Measurements from ENCODE around the gene TMPRSS6.

The TMPRSS6 gene

GRCh38 chr22:37070744-37071143 is 38.8 kb downstream of the TMPRSS6 start:
- Histone ChIP-seq H3K36me3 (replicated peaks; ENCODE audit: low read depth, low read length) (peaks cover 83% of the 10 kb centered on the region), H4K20me1 (ENCODE audit: insufficient read depth, low read length) (peaks cover 12% of the 10 kb centered on the region), H3K4me1 (ENCODE audit: low read length) (no peaks in the 10 kb centered on the region), H3K9me3 (ENCODE audit: insufficient read depth, low read length) (no peaks in the 10 kb centered on the region), H3K79me2 (ENCODE audit: low read length) (no peaks in the 10 kb centered on the region), H3K4me3 (ENCODE audit: low read length) (no peak overlapping the region), H2AFZ (ENCODE audit: low read depth, low read length) (no peak overlapping the region), H3K9ac (ENCODE audit: low read length) (no peak overlapping the region), H3K27ac (ENCODE audit: low read length) (no peak overlapping the region), H3K4me2 (ENCODE audit: low read length) (no peak overlapping the region), H3K27me3 (ENCODE audit: low read depth, low read length) (no peaks in the 10 kb centered on the region)
- TF ChIP-seq CTCF (IDR thresholded peaks at IDR 0.05; ENCODE audit: low read depth, low read length) (no peak), EZH2phosphoT487 (IDR thresholded peaks at IDR 0.05; ENCODE audit: low read depth) (no peak)

GRCh38 chr22:37070334-37070733 is 39.2 kb downstream of the TMPRSS6 start:
- Histone ChIP-seq H3K4me1 (ENCODE audit: low read length) (no peaks in the 10 kb centered on the region), H4K20me1 (ENCODE audit: insufficient read depth, low read length) (peaks cover 12% of the 10 kb centered on the region), H3K4me2 (ENCODE audit: low read length) (no peak overlapping the region), H3K27ac (ENCODE audit: low read length) (no peak overlapping the region), H3K9ac (ENCODE audit: low read length) (no peak overlapping the region), H3K79me2 (ENCODE audit: low read length) (no peaks in the 10 kb centered on the region), H3K4me3 (ENCODE audit: low read length) (no peak overlapping the region), H3K9me3 (ENCODE audit: insufficient read depth, low read length) (no peaks in the 10 kb centered on the region), H3K36me3 (replicated peaks; ENCODE audit: low read depth, low read length) (peaks cover 87% of the 10 kb centered on the region), H3K27me3 (ENCODE audit: low read depth, low read length) (no peaks in the 10 kb centered on the region), H2AFZ (ENCODE audit: low read depth, low read length) (no peak overlapping the region)
- TF ChIP-seq CTCF (IDR thresholded peaks at IDR 0.05; ENCODE audit: low read depth, low read length) (no peak), EZH2phosphoT487 (IDR thresholded peaks at IDR 0.05; ENCODE audit: low read depth) (no peak)

- H3K27me3 ChIP-seq (ENCODE audit: low read depth, low read length) = no peaks in the 10 kb centered on the region
- no peak overlapping the region for H3K9ac ChIP-seq (ENCODE audit: low read length)
- no peak overlapping the region for H3K27ac ChIP-seq (ENCODE audit: low read length)
- H3K79me2 ChIP-seq (ENCODE audit: low read length) = no peaks in the 10 kb centered on the region
- TF ChIP-seq CTCF (IDR thresholded peaks at IDR 0.05; ENCODE audit: low read depth, low read length) = no peak
- no peak for TF ChIP-seq EZH2phosphoT487 (IDR thresholded peaks at IDR 0.05; ENCODE audit: low read depth)
- peaks cover 12% of the 10 kb centered on the region for H4K20me1 ChIP-seq (ENCODE audit: insufficient read depth, low read length)
- no peak overlapping the region for H3K4me3 ChIP-seq (ENCODE audit: low read length)
- no peaks in the 10 kb centered on the region for H3K4me1 ChIP-seq (ENCODE audit: low read length)
- H3K36me3 ChIP-seq (replicated peaks; ENCODE audit: low read depth, low read length) = peaks cover 89% of the 10 kb centered on the region
- H3K4me2 ChIP-seq (ENCODE audit: low read length) = no peak overlapping the region
- no peak overlapping the region for H2AFZ ChIP-seq (ENCODE audit: low read depth, low read length)
- no peaks in the 10 kb centered on the region for H3K9me3 ChIP-seq (ENCODE audit: insufficient read depth, low read length)
Measured at GRCh38 chr22:37069719-37070118, 39.8 kb downstream of the TMPRSS6 start.

GRCh38 chr22:37069319-37069718 is 40.2 kb downstream of the TMPRSS6 start:
- TF ChIP-seq EZH2phosphoT487 (IDR thresholded peaks at IDR 0.05; ENCODE audit: low read depth) (no peak), CTCF (IDR thresholded peaks at IDR 0.05; ENCODE audit: low read depth, low read length) (no peak)
- no peaks in the 10 kb centered on the region for H3K9me3 ChIP-seq (ENCODE audit: insufficient read depth, low read length)
- H3K27me3 ChIP-seq (ENCODE audit: low read depth, low read length) = no peaks in the 10 kb centered on the region

More at GRCh38 chr22:37069319-37069718, 40.2 kb downstream of the TMPRSS6 start:
- Histone ChIP-seq H3K4me1 (ENCODE audit: low read length) (no peaks in the 10 kb centered on the region), H3K4me3 (ENCODE audit: low read length) (no peak overlapping the region), H3K79me2 (ENCODE audit: low read length) (no peaks in the 10 kb centered on the region), H3K27ac (ENCODE audit: low read length) (no peak overlapping the region), H2AFZ (ENCODE audit: low read depth, low read length) (no peak overlapping the region), H4K20me1 (ENCODE audit: insufficient read depth, low read length) (peaks cover 12% of the 10 kb centered on the region), H3K4me2 (ENCODE audit: low read length) (no peak overlapping the region), H3K36me3 (replicated peaks; ENCODE audit: low read depth, low read length) (peaks cover 88% of the 10 kb centered on the region), H3K9ac (ENCODE audit: low read length) (no peak overlapping the region)
